HEK293T (cell line): ENCODE data around the gene NLRP1.

ENCODE experiments used
- ARNT ChIP-seq: fragments of 450-650 bp; IDR thresholded peaks from 2 replicates; pipeline ENCODE4 v1.6.1; 2017; ENCODE audit warnings: mild to moderate bottlenecking
- ELF4 ChIP-seq: fragments of 450-650 bp; IDR thresholded peaks from 2 replicates; pipeline ENCODE4 v1.6.1; 2017; ENCODE audit warnings: antibody characterized with exemption
- FOXA1 ChIP-seq: fragments of 450-650 bp; IDR thresholded peaks from 2 replicates; pipeline ENCODE4 v1.6.1; 2016; ENCODE audit warnings: mild to moderate bottlenecking
- FOXM1 ChIP-seq: fragments of 450-650 bp; IDR thresholded peaks from 2 replicates; pipeline ENCODE4 v1.6.1; 2017; ENCODE audit warnings: mild to moderate bottlenecking, borderline replicate concordance
- L3MBTL2 ChIP-seq: fragments of 450-650 bp; conservative IDR thresholded peaks from 2 replicates; pipeline ENCODE4 v1.6.1; 2016; ENCODE audit warnings: mild to moderate bottlenecking
- NFRKB ChIP-seq: fragments of 450-650 bp; IDR thresholded peaks from 2 replicates; pipeline ENCODE4 v1.6.1; 2016; ENCODE audit warnings: mild to moderate bottlenecking, moderate library complexity
- TARDBP ChIP-seq: fragments of 450-650 bp; IDR thresholded peaks from 2 replicates; pipeline ENCODE4 v1.6.1; 2016
- TF ChIP-seq, protein P1 (sequence below): fragments of 450-650 bp; IDR thresholded peaks from 2 replicates; pipeline ENCODE4 v1.6.1; 2016

DNA sequence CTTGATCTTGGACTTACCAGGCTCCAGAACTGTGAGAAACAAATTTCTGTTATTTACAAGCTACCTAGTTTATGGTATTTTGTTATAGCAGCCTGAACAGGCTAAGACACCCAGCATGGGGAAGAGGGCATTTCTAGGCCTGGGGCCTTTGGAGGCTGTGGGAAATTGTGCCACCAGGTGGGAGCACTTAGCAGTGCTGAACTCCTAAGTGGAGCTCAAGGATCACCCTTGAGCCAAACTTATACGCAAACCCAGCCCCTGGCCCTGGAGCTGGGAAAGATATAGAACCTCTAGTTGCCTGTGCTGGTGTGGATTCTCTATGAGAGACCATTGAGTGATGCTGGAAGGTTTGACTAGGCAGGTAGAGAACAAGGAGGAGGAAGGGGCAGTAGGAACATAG, 61.8 kb downstream of the NLRP1 start:
- no peak for TF ChIP-seq ELF4
- TF ChIP-seq FOXM1 = no peak
- TF ChIP-seq, protein P1, sequence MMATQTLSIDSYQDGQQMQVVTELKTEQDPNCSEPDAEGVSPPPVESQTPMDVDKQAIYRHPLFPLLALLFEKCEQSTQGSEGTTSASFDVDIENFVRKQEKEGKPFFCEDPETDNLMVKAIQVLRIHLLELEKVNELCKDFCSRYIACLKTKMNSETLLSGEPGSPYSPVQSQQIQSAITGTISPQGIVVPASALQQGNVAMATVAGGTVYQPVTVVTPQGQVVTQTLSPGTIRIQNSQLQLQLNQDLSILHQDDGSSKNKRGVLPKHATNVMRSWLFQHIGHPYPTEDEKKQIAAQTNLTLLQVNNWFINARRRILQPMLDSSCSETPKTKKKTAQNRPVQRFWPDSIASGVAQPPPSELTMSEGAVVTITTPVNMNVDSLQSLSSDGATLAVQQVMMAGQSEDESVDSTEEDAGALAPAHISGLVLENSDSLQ = no peak
- TF ChIP-seq TARDBP = no peak
- no peak for TF ChIP-seq L3MBTL2
- TF ChIP-seq FOXA1 = no peak
- no peak for TF ChIP-seq ARNT
- TF ChIP-seq NFRKB = no peak
